NOMO-1 (cell line): ENCODE measurements around the gene PCNT.

ENCODE experiments used
- DNase-seq, 2 experiments: peaks; one replicate each; lab custom pipeline; 2025; ENCODE audit not compliant: unreplicated experiment in 2 of 2; lab: John Stamatoyannopoulos, UW

The PCNT gene, protein sequence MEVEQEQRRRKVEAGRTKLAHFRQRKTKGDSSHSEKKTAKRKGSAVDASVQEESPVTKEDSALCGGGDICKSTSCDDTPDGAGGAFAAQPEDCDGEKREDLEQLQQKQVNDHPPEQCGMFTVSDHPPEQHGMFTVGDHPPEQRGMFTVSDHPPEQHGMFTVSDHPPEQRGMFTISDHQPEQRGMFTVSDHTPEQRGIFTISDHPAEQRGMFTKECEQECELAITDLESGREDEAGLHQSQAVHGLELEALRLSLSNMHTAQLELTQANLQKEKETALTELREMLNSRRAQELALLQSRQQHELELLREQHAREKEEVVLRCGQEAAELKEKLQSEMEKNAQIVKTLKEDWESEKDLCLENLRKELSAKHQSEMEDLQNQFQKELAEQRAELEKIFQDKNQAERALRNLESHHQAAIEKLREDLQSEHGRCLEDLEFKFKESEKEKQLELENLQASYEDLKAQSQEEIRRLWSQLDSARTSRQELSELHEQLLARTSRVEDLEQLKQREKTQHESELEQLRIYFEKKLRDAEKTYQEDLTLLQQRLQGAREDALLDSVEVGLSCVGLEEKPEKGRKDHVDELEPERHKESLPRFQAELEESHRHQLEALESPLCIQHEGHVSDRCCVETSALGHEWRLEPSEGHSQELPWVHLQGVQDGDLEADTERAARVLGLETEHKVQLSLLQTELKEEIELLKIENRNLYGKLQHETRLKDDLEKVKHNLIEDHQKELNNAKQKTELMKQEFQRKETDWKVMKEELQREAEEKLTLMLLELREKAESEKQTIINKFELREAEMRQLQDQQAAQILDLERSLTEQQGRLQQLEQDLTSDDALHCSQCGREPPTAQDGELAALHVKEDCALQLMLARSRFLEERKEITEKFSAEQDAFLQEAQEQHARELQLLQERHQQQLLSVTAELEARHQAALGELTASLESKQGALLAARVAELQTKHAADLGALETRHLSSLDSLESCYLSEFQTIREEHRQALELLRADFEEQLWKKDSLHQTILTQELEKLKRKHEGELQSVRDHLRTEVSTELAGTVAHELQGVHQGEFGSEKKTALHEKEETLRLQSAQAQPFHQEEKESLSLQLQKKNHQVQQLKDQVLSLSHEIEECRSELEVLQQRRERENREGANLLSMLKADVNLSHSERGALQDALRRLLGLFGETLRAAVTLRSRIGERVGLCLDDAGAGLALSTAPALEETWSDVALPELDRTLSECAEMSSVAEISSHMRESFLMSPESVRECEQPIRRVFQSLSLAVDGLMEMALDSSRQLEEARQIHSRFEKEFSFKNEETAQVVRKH (N-terminal part only)

DNA sequence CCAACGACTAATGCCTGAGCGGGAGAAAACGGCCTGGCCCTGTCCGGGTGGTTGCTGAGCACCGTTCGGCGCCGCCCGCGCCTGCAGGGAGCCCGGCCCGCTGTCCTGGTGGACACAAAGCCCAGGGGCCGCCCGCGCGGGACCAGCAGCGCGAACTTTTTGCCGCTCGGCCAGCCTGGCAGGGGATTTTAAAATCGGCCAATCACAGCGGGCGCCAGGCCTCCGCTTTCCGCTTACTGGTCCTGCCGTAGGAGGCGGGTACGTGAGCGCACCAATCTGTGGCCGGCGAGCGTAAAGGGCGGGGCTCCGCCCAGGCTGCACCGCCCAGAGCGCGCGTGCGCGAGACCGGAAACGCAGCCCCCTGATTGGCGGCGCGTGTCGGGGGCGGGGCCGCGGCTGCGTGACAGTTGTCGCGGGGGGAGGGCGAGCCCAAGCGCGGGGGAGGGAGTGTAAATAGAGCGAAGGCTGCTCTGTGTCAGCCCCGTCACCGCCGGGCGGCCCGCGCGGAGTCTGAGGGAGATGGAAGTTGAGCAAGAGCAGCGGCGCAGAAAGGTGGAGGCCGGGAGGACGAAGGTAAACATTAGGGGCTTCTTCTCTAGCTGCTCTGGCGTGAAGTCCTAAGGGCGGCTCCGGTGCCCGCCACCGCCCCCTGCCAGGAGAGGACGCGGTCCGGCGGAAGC is at the start of gene PCNT, which contains the start of gene C21orf58:
PCNT (plus strand) TSS at position 447 of the 680 bp plus-strand sequence; CDS start at position 520, 73 bp downstream.
C21orf58 (minus strand) TSS at position 161 of the 680 bp plus-strand sequence. CDS start 1,132 bp downstream, outside the sequence.
- peak; percentile 97 for DNase-seq

DNA sequence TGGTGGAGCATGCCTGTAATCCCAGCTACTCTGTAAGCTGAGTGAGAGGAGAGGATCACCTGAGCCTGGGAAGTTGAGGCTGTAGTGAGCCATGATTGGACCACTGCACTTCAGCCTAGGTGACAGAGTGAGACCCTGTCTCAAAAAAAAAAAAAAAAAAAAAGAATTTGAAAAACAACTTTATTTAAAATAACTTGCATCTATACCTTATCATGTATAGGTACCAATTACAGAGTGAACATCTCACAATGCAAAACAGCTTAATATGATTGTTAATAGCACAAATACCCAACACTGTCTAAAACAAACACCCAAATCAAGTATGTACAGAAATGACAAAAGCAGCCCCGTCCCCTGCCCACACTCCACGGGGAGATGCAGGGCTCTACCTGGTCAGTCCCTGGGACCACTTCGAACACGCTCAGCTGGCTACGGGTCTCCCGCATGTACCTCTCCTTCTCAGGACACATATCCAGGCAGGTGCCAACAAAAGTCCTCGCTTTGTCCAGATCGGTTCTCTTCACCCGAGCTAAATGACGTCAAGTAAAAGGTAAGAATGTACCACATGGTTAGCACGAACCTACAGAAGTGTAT is 49.1 kb upstream of the PCNT start:
- DNase-seq, result no peak

DNA sequence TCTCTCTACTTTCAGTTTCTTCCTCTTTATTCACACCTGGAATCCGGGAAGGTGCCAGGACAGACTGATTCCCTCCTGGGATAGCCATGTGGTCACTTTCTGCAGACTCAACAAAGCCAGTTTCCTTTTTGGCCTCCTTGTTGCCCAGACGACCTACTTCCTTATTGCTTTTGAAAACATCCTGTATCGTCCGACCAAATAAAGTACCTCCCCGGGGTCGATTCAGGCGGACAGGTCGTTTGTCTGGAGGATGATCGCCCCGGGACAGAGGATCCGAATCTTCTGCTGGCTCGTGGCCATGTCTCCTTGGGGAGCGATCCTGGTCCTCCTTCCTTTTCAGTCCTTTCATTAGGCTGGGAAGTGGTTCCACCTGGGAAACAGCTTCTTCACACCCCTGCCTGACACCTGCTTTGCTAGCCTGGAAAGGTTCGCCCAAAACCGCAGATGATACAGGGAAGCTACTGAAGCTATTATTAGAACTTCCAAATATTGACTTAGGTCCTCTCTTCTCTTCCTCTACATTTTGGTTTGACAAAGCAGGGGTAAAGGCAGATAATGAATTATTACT is 39.8 kb upstream of the PCNT start:
- DNase-seq, result peak in 1 of 2 experiments; percentile 56

DNA sequence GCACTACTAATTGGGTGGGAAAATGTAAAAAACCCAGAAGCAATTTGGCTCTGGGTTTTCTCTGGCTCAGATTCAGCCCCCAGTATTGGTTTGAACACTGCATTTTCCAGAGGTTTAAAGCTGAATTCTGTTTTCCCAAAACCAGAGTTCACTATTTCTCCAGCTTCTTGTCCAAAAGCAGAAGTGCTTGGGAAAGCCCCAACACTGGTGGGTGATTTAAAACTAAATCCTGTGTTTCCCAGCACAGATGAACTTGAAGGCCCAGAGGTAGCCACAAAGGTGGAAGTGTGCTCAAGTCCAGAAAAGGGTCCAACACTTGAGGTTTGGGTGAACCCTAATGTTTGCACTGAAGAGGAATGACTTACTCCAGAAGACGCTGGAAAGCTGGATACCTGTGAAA is 39.2 kb upstream of the PCNT start:
- no peak for DNase-seq

DNA sequence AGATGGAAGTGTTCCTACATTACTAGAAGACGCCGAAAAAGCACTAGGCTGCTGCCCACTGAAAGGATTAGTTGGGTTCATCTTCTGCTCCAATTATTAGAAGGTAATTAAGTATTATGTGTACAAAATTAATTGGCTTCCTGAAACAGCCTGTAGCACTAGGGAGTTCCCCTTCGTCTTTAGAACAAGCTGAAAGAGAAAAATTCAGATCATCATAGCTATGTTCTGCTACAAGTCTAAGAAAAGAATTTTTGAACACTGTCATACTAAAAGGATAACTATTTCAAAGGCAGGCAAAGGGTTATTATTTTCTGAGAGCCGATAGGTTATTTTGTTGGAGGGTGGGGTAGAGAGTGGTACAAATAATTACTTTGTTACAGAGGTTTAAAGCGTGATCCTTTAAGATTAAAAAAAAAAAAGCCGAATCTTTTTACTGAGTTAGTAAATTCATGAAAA is 38.7 kb upstream of the PCNT start, which contains the start of gene MCM3AP:
MCM3AP (minus strand) TSS at position 406 of the 456 bp plus-strand sequence; CDS start at position 81, 325 bp downstream.
- peak in 1 of 2 experiments; percentile 8 for DNase-seq

DNA sequence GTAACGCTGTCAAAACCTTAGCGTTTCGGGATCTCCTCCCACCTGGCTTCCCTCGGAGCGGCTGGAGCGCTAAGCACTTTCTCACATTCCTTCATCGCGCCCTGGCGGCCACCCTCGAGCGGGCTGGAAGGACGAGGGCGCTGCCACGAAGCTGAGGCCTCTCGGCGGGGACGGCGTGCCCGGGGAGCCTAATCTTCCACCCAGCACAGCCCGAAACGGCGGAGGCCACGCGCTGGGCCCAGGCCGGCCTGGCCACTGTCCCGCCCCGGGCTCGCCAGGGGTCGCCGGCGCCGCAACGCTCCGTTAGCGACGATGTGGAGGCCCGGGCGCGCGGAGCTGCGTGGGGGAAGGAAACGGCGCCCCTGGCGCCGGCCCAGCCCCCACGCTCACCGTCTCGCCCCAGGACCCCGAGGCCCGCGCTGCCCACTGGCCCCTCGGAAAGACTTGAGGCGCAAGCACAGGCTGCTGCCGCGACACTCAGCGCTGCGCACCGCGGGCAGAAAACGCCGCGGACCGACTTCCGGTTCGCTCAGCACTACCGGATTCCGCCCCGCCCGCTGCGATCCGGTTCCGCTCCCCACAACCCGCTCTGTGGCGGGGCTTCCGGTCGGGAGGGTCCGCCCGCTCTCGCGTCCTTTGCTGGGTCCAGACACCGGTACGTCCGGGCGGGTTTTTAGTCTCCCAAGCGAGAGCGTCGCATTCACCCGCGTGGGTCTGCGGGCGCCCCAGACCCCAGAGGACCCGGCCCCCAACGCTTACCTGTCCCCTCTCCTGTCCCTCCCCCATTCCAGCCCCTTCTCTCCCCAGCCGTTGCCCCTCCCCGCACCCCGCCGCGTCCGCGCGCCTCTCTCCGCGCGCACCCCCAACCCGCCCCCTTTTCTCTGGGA is 38.0 kb upstream of the PCNT start, which contains the start of gene YBEY:
YBEY (plus strand) TSS at position 582 of the 887 bp plus-strand sequence. CDS start 572 bp downstream, outside the sequence.
- DNase-seq, result peak; percentile 78 to 88

DNA sequence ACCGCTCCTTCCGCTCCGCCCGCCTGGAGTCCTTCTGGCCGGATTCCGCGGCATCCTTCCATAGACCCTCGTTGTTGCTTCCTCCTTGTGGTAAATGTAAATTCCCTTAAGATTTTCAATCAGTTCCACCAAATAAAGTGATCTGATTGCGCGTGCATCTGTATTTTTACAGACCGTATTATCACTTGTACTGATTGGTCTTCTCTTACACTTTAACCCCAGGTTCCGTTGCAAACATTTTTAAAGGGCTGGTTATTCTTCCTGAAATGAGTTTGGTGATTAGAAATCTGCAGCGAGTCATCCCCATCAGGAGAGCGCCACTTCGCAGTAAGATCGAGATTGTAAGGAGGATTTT is 37.3 kb upstream of the PCNT start:
- peak in 1 of 2 experiments; percentile 66 for DNase-seq

DNA sequence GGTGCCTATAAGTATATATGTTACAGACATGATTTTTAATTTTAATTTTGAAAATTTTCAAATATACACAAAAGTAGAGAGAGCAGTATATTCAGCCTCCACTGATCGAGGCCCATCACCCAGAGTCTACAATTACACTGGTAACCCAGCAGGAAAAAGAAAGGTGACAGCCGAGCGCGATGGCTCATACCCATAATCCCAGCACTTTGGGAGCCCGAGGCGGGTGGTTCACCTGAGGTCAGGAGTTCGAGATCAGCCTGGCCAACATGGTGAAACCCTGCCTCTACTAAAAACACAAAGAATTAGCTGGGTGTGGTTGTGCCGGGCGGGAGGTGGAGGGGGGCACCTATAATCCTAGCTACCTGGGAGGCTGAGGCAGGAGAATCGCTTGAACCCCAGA is 36.4 kb upstream of the PCNT start:
- no peak for DNase-seq

DNA sequence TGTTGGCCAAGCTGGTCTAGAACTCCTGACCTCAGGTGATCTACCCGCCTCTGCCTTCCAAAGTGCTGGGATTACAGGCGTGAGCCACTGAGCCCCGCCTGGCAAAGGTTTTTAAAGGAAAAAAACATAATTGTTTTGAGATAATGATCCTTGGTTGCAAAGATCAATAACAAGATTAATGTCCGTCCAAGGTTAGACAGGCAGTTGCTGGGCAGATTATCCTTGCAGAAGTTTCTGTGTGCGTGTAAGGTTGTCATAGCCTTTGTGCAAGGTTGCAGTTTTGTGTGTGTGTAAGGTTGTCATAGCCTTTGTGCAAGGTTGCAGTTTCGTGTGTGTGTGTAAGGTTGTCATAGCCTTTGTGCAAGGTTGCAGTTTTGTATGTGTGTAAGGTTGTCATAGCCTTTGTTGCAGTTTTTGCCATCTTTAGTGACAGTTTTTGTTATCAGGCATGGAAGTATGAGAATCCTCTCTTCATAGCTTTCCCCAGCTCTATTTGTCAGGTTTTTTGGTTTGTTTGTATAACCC is 34.2 kb upstream of the PCNT start:
- DNase-seq, result no peak

DNA sequence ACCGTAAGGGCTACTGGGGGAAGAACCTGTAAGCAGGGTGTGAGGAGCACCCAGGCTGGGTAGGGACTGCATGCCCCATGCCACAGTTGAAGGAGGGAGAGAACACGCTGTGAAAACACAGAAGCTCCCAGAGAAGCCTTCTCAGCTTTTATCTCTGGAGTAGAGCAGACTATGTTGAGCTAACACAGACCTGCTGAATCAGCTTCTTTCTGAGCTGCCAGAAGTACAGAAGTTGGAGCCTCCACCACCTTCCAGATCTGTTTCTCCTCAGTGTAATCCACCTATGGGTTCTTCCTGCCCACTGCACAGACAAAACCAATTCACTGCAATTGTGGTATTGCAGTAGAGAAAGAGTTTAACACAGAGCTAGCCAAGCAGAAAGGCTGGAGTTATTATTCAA is 32.4 kb upstream of the PCNT start:
- DNase-seq, result no peak

DNA sequence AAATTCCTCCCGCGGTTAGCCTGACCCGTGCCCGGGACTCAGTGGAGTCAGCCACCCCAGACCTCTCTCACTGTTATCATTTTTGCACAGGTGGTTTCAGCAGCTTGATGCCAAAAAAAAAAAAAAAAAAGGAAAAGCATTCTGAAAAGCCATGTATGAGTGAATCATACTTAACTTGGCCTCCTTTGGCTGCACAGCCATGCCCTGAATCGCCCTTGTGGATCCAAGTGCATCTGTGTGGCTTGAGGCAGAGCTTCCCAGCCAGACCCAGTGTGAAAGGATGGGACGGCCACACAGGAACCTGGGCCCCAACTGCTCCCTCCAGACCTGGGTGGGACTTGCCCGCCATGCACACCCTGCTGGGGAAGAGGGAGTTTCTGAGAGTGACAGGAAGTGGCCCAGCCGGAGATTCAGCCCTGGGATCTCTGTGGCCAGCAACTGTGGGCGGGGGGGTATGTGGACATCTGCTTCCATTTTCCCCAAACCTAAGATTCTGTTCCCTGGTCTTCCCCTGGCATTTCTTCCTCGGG is 29.2 kb upstream of the PCNT start:
- no peak for DNase-seq

DNA sequence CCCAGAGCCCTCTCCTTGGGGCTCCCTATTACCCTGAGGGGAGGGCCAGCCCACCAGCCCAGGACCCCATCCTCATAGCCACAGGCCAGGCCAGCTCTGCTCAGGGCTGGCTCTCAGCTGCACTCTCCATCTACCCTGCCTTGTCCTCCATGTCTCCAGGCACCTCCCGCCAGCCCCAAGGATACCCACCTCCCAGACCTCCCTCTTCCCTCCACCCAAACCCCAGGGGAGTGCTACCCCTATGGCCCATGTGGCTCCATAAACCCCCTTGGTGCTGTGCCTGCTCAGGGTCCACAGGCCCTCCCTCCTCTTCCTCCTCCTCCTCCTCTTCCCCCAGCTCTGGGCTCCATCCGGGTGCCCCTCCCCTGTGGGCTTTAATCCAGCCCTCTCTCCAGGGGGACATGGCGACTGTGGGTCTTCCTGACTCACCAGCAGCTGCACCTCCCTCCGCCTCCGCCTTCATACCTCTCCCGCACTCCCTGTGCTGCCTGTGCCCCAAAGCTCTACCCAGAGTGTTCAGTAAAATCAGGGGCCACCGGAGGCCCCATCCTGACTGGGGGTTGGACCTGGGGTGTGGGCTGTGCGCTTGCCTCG is 28.7 kb upstream of the PCNT start:
- no peak for DNase-seq

DNA sequence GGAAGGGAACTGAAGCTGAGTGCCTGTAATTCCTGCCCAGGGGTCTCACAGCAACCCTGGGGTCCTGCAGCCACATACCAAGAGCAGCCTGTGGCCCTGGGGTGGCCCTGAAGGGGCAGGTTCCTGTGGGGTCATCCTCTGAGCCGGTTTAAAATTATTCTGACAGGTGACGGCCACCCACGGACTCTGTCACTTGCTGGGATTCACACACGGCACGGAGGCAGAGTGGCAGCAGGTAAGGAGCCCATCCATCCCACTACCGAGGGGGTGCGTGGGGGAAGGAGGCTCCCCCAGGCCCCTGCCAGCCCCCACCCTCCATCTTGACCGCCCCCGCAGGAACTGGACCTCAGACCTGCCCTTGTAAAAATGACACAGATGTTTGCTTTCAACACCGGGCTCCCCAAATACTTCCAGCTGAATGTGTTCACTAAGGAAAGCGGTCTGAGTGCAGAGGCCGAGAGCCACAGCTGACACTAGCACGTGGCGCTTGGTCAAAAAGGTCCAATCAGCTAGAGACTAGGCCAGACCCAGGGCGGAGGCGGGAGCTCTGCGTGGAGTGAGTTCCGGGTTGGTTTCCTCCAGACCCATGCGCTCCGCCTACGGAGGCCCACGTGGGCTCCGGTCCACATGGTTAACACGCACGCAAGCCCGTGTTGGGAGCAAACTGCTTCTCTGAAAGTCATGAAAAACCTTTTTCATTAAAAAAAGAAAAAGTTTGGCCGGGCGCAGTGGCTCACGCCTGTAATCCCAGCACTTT is 27.8 kb upstream of the PCNT start:
- DNase-seq, result peak; percentile 61 to 70

DNA sequence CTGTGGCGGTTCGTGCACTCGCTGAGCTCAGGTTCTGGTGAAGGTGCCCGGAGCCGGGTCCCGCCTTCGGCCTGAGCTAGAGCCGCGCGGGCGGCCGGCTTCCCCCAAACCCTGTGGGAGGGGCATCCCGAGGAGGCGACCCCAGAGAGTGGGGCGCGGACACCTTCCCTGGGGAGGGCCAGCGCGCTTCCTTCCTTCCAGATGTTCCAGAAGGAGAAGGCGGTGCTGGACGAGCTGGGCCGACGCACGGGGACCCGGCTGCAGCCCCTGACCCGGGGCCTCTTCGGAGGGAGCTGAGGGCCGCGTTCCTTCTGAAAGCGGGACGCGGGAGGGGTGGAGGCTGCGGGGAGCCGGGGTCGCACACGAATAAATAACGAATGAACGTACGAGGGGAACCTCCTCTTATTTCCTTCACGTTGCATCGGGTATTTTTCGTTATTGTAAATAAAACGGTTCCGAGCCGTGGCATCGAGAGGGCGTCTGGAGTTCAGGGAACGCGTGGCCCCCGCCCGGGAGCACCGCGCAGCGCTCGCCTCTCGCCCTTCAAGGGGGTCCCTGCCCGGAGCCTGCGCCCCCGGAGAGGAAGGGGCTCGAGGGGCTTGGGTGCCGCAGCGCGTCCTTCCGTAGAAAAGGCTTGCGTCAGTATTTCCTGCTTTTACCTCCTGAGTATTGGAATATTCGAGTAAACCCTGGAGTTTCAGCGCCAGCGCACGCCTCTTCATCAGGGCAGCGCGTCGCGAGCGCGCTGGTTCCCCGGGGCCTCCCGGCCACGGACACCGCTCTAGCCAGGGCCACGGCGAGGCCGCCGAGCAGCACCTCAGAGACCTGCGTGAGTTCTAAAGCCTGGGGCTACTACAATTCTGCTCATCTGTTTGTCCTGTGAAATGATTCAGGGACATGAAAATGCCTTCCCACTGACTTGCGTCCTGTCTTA is 26.4 kb upstream of the PCNT start:
- no peak for DNase-seq

DNA sequence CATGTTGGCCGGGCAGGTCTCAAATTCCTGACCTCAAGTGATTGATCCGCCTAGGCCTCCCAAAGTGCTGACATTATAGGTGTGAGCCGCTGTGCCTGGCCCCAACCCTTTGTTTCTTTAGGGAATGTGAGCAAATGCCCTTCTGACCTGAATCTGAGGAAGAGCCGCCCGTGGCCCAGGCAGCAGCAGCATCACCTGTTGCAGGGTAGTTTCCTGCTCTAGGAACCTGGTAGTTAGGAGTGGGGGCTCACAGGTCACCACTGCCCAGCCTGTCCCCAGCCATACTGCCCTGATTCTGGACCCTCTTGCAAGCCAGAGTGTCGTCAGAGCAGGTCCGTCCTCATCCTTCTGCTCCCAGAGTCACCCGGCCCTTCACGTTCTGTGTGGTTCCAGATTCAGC is 24.8 kb upstream of the PCNT start:
- no peak for DNase-seq
